SH-SY5Y (cell line): ENCODE results near the gene VDR.

Source experiments
- GATA2 ChIP-seq: IDR thresholded peaks from 2 replicates; pipeline ENCODE4 v1.6.1; 2011; ENCODE audit warnings: mild to moderate bottlenecking, low read depth, low read length
- GATA3 ChIP-seq: IDR thresholded peaks from 2 replicates; pipeline ENCODE4 v1.6.1; 2011; ENCODE audit warnings: low read depth, mild to moderate bottlenecking, low read length, moderate library complexity

Gene VDR

GRCh38 chr12:47846294-47846996, 58.3 kb downstream of the VDR start:
- TF ChIP-seq GATA3 (no peak), GATA2 (no peak)

- no peak for TF ChIP-seq GATA2
- TF ChIP-seq GATA3: no peak
Measured at GRCh38 chr12:47845081-47845480, 59.7 kb downstream of the VDR start.

- no peak for TF ChIP-seq GATA3
- TF ChIP-seq GATA2: no peak
Measured at GRCh38 chr12:47844264-47845019, 60.4 kb downstream of the VDR start.

- TF ChIP-seq GATA2 (no peak), GATA3 (no peak)
Measured at GRCh38 chr12:47843226-47843980, 61.4 kb downstream of the VDR start.

- TF ChIP-seq GATA2 (no peak), GATA3 (no peak)
Measured at GRCh38 chr12:47841910-47842309, 62.9 kb downstream of the VDR start.

GRCh38 chr12:47841501-47841900, 63.3 kb downstream of the VDR start:
- TF ChIP-seq GATA2 (no peak), GATA3 (no peak)

GRCh38 chr12:47840571-47840970, 64.2 kb downstream of the VDR start:
- TF ChIP-seq GATA3 (no peak), GATA2 (no peak)

GRCh38 chr12:47839214-47839876, 65.4 kb downstream of the VDR start:
- TF ChIP-seq GATA2 (no peak), GATA3 (no peak)

- TF ChIP-seq GATA2 (no peak), GATA3 (no peak)
Measured at GRCh38 chr12:47838286-47838931, 66.4 kb downstream of the VDR start.

- TF ChIP-seq GATA2 (no peak), GATA3 (no peak)
Measured at GRCh38 chr12:47837190-47838171, 67.3 kb downstream of the VDR start.

- TF ChIP-seq GATA3: no peak
- no peak for TF ChIP-seq GATA2
Measured at GRCh38 chr12:47835831-47836155, 69.0 kb downstream of the VDR start.

GRCh38 chr12:47835006-47835830, 69.6 kb downstream of the VDR start:
- no peak for TF ChIP-seq GATA2
- no peak for TF ChIP-seq GATA3
